Measurements from ENCODE around the gene CNTN2.

CNTN2 gene

DNA sequence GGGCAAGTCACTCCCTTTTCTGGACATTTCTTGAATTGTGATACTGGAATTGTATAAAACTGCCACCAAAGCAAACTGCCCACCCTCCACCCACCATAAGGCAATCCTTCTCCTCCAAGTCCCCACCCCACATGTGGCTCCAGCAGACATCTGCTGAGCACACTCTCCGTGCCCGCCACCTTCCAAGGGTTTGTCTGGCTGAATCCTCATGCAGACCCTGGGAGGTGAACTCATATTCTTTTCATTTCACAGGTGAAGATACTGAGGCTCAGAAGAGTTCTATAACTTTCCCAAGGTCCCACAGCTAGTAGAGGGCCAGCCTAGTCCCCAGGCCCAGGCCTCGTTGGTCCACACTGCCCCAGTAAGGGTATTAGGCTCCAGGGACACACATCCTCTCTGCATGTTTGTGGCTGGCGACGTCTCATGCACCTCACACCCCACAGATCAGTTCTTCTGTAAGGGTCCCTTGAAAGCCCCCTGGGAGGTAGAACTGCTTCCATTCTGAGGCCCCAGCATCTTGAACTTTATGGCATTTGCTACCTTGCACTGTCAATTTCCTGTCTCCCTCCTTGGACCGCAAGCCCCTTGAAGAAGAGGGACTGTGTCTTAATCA is 14.1 kb downstream of the CNTN2 start:
- DNase-seq (ENCODE audit: low read depth, low spot score) = no peak

- no peak for DNase-seq (ENCODE audit: low read depth, low spot score)
Measured at GRCh38 chr1:205057808-205058575, 15.0 kb downstream of the CNTN2 start.

GRCh38 chr1:205058853-205059252 is 15.8 kb downstream of the CNTN2 start:
- no peak for DNase-seq (ENCODE audit: low read depth, low spot score)

GRCh38 chr1:205059660-205060059 is 16.6 kb downstream of the CNTN2 start:
- no peak for DNase-seq (ENCODE audit: low read depth, low spot score)

GRCh38 chr1:205060746-205061145 is 17.7 kb downstream of the CNTN2 start:
- DNase-seq (ENCODE audit: low read depth, low spot score) = no peak

DNA sequence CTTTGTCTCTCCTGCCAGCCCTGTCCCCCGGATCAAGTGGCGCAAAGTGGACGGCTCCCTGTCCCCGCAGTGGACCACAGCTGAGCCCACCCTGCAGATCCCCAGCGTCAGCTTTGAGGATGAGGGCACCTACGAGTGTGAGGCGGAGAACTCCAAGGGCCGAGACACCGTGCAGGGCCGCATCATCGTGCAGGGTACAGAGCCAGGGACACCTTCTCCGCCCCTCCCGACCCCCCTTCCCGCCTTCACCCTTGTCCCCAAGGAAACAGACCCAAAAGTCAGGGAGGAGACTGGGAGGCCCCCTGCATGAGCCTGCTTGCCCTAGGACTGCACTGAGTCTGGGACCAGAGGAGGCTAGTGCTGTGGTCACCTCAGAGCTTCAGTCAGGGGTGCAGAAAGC is 18.2 kb downstream of the CNTN2 start:
- DNase-seq (ENCODE audit: low read depth, low spot score) = no peak

- DNase-seq (ENCODE audit: low read depth, low spot score) = peak; percentile 40
Measured at GRCh38 chr1:205061665-205062069, 18.7 kb downstream of the CNTN2 start.

DNA sequence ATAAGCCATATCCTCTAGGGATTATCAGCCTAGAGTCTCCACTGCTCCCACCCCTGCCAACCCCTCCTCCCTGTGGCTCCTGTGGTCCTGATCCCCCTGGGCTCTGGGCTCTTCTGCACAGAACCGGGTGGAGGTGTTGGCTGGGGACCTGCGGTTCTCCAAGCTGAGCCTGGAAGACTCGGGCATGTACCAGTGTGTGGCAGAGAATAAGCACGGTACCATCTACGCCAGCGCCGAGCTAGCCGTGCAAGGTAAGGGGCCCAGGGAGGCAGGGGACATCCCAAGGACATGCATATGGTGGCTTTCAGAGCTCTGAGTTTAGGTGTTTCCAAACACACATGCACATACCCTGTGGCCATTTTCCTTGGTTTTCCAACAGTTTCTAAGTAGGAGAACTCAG is 19.3 kb downstream of the CNTN2 start:
- no peak for DNase-seq (ENCODE audit: low read depth, low spot score)

DNA sequence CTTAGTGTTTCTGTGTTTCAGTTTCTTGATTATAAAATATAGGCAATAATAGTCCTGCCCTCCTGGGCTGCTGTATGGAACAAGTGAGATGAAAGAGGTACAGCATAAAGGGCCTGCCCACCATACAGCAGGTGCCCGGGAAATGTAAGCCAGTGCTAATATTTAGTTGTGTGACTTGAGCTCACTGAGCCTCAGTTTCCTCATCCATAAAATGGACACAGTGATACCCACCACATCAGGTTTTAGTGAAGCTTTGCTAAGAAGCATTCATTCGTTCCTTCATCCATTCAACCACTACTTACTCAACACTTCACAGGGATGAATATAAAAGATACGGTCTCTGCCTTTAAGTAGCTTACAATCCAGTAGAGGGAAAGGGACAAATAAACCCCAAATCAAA is 19.9 kb downstream of the CNTN2 start:
- no peak for DNase-seq (ENCODE audit: low read depth, low spot score)

- no peak for DNase-seq (ENCODE audit: low read depth, low spot score)
Measured at GRCh38 chr1:205064301-205064700, 21.3 kb downstream of the CNTN2 start.

DNA sequence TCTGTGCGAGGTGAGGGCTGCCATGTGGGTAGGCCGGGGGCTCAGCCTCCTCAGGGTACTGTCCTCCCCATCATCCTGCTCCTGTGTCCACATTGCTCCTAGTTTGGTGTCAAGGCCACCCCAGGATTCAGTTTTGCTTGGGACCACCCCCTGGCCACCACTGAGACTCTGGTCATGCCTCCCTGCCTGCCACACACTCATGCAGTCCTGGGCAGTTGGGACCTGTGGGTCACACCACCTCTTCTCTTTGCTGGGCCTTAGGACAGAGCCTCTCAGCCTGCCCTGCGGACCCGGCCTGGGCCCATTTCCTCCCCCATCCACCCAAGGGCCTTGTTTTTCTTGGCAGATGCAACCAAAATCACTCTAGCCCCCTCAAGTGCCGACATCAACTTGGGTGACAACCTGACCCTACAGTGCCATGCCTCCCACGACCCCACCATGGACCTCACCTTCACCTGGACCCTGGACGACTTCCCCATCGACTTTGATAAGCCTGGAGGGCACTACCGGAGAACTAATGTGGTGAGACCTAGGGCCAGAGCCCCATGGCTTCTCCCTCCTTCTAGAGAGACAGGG is 21.8 kb downstream of the CNTN2 start:
- no peak for DNase-seq (ENCODE audit: low read depth, low spot score)

- DNase-seq (ENCODE audit: low read depth, low spot score) = no peak
Measured at GRCh38 chr1:205065666-205066065, 22.7 kb downstream of the CNTN2 start.

- no peak for DNase-seq (ENCODE audit: low read depth, low spot score)
Measured at GRCh38 chr1:205066141-205066818, 23.3 kb downstream of the CNTN2 start.

DNA sequence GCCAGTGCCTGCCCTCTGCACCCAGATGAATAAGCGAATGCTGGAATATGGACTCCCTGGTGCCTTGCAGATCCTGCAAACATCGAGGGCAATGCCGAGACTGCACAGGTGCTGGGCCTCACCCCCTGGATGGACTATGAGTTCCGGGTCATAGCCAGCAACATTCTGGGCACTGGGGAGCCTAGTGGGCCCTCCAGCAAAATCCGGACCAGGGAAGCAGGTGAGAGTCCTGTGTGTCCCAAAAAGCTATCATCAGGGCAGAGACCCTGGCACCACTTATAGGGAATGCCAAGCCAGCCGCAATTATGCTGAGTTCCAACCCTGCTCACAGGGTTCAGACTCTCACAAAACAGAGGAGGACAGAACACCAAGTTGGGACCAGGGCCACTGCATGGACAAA is 24.0 kb downstream of the CNTN2 start:
- DNase-seq (ENCODE audit: low read depth, low spot score) = no peak

GRCh38 chr1:205068001-205068400 is 25.0 kb downstream of the CNTN2 start:
- DNase-seq (ENCODE audit: low read depth, low spot score) = no peak

GRCh38 chr1:205068457-205069040 is 25.5 kb downstream of the CNTN2 start:
- no peak for DNase-seq (ENCODE audit: low read depth, low spot score)

DNA sequence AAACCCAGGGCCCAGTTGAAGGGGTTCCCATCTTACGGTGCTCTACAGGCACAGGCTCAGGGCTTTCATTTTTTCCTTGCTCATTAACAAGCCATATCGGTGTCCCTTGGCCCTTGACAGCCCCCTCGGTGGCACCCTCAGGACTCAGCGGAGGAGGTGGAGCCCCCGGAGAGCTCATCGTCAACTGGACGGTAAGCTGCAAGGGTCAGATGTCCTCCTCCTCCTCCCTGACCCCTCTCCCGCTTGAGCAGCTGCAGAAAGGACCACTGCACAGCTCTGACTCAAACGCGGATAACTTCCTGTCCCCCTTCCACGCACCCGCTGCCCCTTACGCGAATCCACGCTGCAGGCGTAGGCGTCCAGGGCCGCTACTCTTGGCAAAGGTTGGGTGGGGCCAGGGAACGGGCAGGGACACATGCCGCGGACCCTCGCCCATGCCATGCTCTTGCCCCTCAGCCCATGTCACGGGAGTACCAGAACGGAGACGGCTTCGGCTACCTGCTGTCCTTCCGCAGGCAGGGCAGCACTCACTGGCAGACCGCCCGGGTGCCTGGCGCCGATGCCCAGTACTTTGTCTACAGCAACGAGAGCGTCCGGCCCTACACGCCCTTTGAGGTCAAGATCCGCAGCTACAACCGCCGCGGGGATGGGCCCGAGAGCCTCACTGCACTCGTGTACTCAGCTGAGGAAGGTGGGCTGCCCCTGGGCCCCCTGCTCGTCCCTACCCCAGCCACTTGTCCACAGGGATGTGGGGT is 26.5 kb downstream of the CNTN2 start:
- no peak for DNase-seq (ENCODE audit: low read depth, low spot score)

DNA sequence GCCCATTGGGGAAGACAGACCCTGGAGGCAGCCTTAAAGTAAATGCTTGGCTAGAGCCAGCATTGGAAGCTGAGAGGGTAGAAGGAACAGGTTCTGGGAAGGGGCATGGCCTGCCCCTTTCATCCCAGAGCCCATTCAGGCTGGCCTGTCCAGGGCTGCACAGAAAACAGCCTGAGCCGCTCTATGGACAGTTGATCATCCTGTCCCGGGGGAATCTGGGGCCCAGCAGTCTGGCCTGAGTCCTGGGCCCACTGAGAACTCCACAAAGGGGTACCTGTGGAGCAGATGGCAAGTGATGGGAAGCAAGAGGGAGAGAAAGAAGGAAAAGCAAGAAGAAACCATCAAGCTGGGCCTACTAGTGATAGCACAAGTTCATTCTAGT is 28.0 kb downstream of the CNTN2 start:
- no peak for DNase-seq (ENCODE audit: low read depth, low spot score)

DNA sequence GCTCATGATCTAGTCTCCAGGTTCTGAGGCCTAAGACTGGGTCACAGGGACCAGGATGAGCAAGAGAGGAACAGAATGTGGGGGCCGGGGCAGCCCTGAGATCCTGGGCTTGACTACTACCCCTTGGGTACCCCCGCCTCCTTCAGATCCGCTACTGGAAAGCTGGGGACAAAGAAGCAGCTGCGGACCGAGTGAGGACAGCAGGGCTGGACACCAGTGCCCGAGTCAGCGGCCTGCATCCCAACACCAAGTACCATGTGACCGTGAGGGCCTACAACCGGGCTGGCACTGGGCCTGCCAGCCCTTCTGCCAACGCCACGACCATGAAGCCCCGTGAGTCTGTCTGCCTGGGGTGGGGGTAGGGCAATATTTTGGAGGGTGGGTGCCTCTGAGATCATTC is 28.8 kb downstream of the CNTN2 start:
- DNase-seq (ENCODE audit: low read depth, low spot score) = no peak

DNA sequence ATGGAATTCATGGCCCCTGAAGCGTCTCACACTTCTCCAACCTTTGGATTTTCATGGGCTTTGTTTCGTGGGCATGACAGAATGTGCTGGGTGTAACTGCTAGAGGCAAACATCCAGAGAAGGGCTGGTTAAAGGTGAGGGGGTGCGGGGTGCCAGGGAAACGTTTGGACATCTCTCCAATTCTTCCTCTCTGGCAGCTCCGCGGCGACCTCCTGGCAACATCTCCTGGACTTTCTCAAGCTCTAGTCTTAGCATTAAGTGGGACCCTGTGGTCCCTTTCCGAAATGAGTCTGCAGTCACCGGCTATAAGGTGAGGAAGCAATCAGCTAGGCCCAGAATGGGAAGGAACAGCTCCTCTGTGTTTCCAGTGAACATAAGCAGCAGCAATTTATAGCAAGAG is 29.3 kb downstream of the CNTN2 start:
- DNase-seq (ENCODE audit: low read depth, low spot score) = no peak

GRCh38 chr1:205072881-205073280 is 29.9 kb downstream of the CNTN2 start:
- DNase-seq (ENCODE audit: low read depth, low spot score) = no peak

DNA sequence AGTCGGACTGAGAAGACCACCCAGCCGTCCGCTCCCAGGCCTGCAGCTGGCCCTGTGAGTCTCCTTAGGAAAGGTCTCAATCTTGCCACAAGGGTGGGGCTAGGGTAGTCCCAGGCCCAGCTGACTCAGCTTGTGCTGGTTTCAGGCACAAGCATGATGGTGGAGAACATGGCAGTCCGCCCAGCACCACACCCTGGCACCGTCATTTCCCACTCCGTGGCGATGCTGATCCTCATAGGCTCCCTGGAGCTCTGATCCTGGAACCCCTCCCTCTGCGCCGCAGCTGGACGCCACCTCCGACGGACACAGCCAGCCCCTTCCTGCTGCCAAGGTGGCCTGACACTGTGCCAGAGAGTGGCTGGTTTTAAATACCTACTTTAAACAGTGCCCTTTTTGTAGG is 30.5 kb downstream of the CNTN2 start:
- DNase-seq (ENCODE audit: low read depth, low spot score) = no peak
